Lung (tissue), 12 donors: ENCODE measurements around the gene TRAPPC12. TPM values are rescaled to one million over a fixed set of nuclear protein-coding genes. Genes with fewer than 3 reads are reported as not detected.

ENCODE experiments used
- ATAC-seq: fragments of 200-7000 bp; cut with Tn5 transposase; one replicate; pipeline ENCODE4 v1.9.1; 2020; ENCODE audit warnings: moderate number of reproducible peaks; ENCODE audit not compliant: insufficient read depth, low FRiP score
- DNase-seq, 3 donors: peaks; one replicate each; pipeline ENCODE4 v3.0.0-alpha.2; 2013 to 2017
- H3K27ac ChIP-seq, 2 donors: one replicate each; pipeline ENCODE4 v1.5.1; 2013; ENCODE audit warnings: mild to moderate bottlenecking in 2 of 2, moderate library complexity in 2 of 2, control low read depth in 1 of 2, inconsistent platforms in 1 of 2, low read depth in 1 of 2, low read length in 1 of 2
- H3K27me3 ChIP-seq, 3 donors: one replicate each; pipeline ENCODE4 v1.5.1; 2013; ENCODE audit warnings: low read length in 2 of 3; ENCODE audit not compliant: control insufficient read depth in 3 of 3, insufficient read depth in 3 of 3
- H3K36me3 ChIP-seq, 4 donors: one replicate each; pipeline ENCODE4 v1.5.1; 2013; ENCODE audit warnings: low read length in 4 of 4, mild to moderate bottlenecking in 1 of 4, moderate library complexity in 1 of 4; ENCODE audit not compliant: control insufficient read depth in 4 of 4, insufficient read depth in 4 of 4
- H3K4me1 ChIP-seq, 5 donors: one replicate each; pipeline ENCODE4 v1.5.1; 2013; ENCODE audit warnings: low read length in 5 of 5, mild to moderate bottlenecking in 2 of 5, moderate library complexity in 1 of 5; ENCODE audit not compliant: control insufficient read depth in 5 of 5, insufficient read depth in 5 of 5
- H3K4me3 ChIP-seq: one replicate; pipeline ENCODE4 v1.5.1; 2013; ENCODE audit warnings: mild to moderate bottlenecking, control low read depth, moderate library complexity
- H3K9ac ChIP-seq, 2 donors: one replicate each; pipeline ENCODE4 v1.5.1; 2013; ENCODE audit warnings: low read length in 2 of 2, control low read depth in 1 of 2; ENCODE audit not compliant: insufficient read depth in 1 of 2
- H3K9me3 ChIP-seq, 4 donors: one replicate each; pipeline ENCODE4 v1.5.1; 2013; ENCODE audit warnings: low read length in 3 of 4, mild to moderate bottlenecking in 1 of 4, moderate library complexity in 1 of 4; ENCODE audit not compliant: control insufficient read depth in 4 of 4, insufficient read depth in 3 of 4
- CTCF ChIP-seq: IDR thresholded peaks from 2 replicates; pipeline ENCODE4 v1.5.1; 2012; ENCODE audit warnings: mild to moderate bottlenecking; ENCODE audit errors: control extremely low read depth, extremely low read depth
- WGBS, 2 donors: extraction: QIAGEN DNeasy Blood & Tissue Kit; methylation state at CpG; one replicate each; pipeline ENCODE4 v1.1.7; 2013; 5-methylcytosine and 5-hydroxymethylcytosine counted together
- polyA plus RNA-seq, 2 donors: library from polyadenylated mRNA; stranded (reverse); fragments of 200-250 nt; gene quantifications; one replicate each; pipeline ENCODE4 v1.2.1, GENCODE V29; 2013
- total RNA-seq, 2 donors: library from RNA; depleted of rRNA in 1 of 2; stranded (reverse); fragments of >200 nt in 1 of 2; gene quantifications; one replicate each; pipeline ENCODE4 v1.2.1, GENCODE V29; 2014 to 2021
- donor health status: control.
- donor health status: control.
- donor health status: Bipolar disorder and iron deficiency.
- donor health status: healthy.
- donor health status: DM: yes; HTN: yes; CAD: no.

Gene TRAPPC12
- total and polyA plus RNA-seq, 4 donors = 49.9 to 117 (median 91.0) TPM

DNA sequence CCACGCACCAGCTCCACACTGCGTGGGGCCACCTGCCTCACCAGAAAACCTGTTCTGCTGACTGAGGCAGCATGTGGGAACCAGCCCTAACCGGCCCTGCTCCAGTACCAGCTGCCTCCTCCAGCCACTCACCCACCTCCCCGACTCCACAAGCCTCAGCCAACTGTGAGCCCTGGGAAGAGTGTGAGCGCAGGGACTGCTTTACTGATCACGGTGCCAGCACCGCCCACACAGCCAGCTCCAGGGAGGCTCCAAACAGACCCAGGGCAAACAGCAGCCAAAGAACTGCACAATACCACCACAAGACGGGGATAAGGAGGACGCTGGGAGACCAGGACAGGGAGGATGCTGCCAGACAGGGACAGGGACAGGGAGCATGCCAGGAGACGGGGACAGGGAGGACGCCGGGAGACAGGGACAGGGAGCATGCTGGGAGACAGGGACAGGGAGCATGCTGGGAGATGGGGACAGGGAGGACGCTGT lies 30.2 kb upstream of the TRAPPC12 start:
- no peak for TF ChIP-seq CTCF
- H3K9ac ChIP-seq = peak overlapping the region in 1 of 2 donors; percentile 11
- H3K27ac ChIP-seq = no peak overlapping the region
- WGBS, 2 donors = 79 to 85% methylated on average over 13 of the region's 13 CpGs
- H3K9me3 ChIP-seq = peaks cover 0 to 2% (median 0%) of the 10 kb centered on the region in 4 donors
- no peaks in the 10 kb centered on the region for H3K4me1 ChIP-seq
- ATAC-seq (no peak), DNase-seq (peak; percentile 12 to 60 (median 25))
- H3K4me3 ChIP-seq = no peak overlapping the region
- peaks cover 0 to 9% (median 4%) of the 10 kb centered on the region in 4 donors for H3K36me3 ChIP-seq
- no peaks in the 10 kb centered on the region for H3K27me3 ChIP-seq

GRCh38 chr2:3354986-3355385 lies 24.5 kb upstream of the TRAPPC12 start:
- no peak overlapping the region for H3K9ac ChIP-seq
- no peak overlapping the region for H3K27ac ChIP-seq
- no peak for TF ChIP-seq CTCF
- ATAC-seq (no peak), DNase-seq (no peak)
- WGBS, 2 donors = 95% methylated on average over 3 of the region's 3 CpGs
- no peaks in the 10 kb centered on the region for H3K27me3 ChIP-seq
- no peak overlapping the region for H3K4me3 ChIP-seq
- peaks cover 0 to 5% (median 4%) of the 10 kb centered on the region in 4 donors for H3K36me3 ChIP-seq
- H3K9me3 ChIP-seq = peaks cover 0 to 2% (median under 1%) of the 10 kb centered on the region in 4 donors
- peaks cover 0 to 3% (median 0%) of the 10 kb centered on the region in 5 donors for H3K4me1 ChIP-seq

DNA sequence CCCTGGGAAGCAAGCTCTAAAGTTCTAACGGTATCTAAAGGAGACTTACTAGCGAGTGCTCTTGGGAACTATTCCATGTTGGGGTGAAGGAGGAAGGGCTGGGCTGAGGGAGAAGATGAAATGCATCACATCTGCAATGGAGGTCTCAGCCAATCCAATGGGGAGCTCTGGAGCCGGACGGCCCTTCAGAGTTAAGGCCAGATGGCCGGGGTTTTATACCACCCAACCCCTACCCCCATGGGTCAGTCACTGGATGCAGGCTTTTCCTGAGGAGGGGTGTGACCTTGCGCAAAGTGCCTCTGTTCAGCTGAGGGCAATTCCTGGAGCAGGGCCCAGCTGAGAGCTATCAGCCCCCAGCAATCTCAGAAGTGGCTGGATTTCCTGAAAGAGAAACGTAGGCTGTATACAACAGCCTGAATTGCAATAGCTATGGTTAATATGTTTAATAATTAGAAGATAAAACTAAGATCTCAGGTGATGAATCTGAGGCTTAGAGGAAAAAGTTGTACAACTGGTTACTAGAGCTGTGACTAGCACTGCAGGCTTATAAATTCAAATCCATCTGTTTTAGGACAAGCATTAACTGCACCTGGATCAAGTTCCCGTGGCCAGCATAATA lies 23.4 kb upstream of the TRAPPC12 start:
- Histone ChIP-seq H3K9ac (no peak overlapping the region), H3K4me1 (peaks cover 0 to 3% (median 0%) of the 10 kb centered on the region in 5 donors), H3K36me3 (peaks cover 0 to 5% (median 4%) of the 10 kb centered on the region in 4 donors), H3K27me3 (no peaks in the 10 kb centered on the region), H3K4me3 (no peak overlapping the region), H3K27ac (no peak overlapping the region), H3K9me3 (peaks cover 0 to 2% (median under 1%) of the 10 kb centered on the region in 4 donors)
- DNase-seq (peak in 1 of 3 donors; percentile 35), ATAC-seq (no peak)
- WGBS, 2 donors = 81 to 84% methylated on average over 8 of the region's 8 CpGs
- no peak for TF ChIP-seq CTCF
